Lung (tissue), 12 donors: ENCODE results near the gene GFRA1. TPM values are rescaled to one million over a fixed set of nuclear protein-coding genes. Genes with fewer than 3 reads are reported as not detected.

Source experiments
- ATAC-seq: fragments of 200-7000 bp; cut with Tn5 transposase; one replicate; pipeline ENCODE4 v1.9.1; 2020; ENCODE audit warnings: moderate number of reproducible peaks; ENCODE audit not compliant: insufficient read depth, low FRiP score
- DNase-seq, 3 donors: peaks; one replicate each; pipeline ENCODE4 v3.0.0-alpha.2; 2013 to 2017
- H3K27ac ChIP-seq, 2 donors: one replicate each; pipeline ENCODE4 v1.5.1; 2013; ENCODE audit warnings: mild to moderate bottlenecking in 2 of 2, moderate library complexity in 2 of 2, control low read depth in 1 of 2, inconsistent platforms in 1 of 2, low read depth in 1 of 2, low read length in 1 of 2
- H3K27me3 ChIP-seq, 3 donors: one replicate each; pipeline ENCODE4 v1.5.1; 2013; ENCODE audit warnings: low read length in 2 of 3; ENCODE audit not compliant: control insufficient read depth in 3 of 3, insufficient read depth in 3 of 3
- H3K36me3 ChIP-seq, 4 donors: one replicate each; pipeline ENCODE4 v1.5.1; 2013; ENCODE audit warnings: low read length in 4 of 4, mild to moderate bottlenecking in 1 of 4, moderate library complexity in 1 of 4; ENCODE audit not compliant: control insufficient read depth in 4 of 4, insufficient read depth in 4 of 4
- H3K4me1 ChIP-seq, 5 donors: one replicate each; pipeline ENCODE4 v1.5.1; 2013; ENCODE audit warnings: low read length in 5 of 5, mild to moderate bottlenecking in 2 of 5, moderate library complexity in 1 of 5; ENCODE audit not compliant: control insufficient read depth in 5 of 5, insufficient read depth in 5 of 5
- H3K4me3 ChIP-seq: one replicate; pipeline ENCODE4 v1.5.1; 2013; ENCODE audit warnings: mild to moderate bottlenecking, control low read depth, moderate library complexity
- H3K9ac ChIP-seq, 2 donors: one replicate each; pipeline ENCODE4 v1.5.1; 2013; ENCODE audit warnings: low read length in 2 of 2, control low read depth in 1 of 2; ENCODE audit not compliant: insufficient read depth in 1 of 2
- H3K9me3 ChIP-seq, 4 donors: one replicate each; pipeline ENCODE4 v1.5.1; 2013; ENCODE audit warnings: low read length in 3 of 4, mild to moderate bottlenecking in 1 of 4, moderate library complexity in 1 of 4; ENCODE audit not compliant: control insufficient read depth in 4 of 4, insufficient read depth in 3 of 4
- WGBS, 2 donors: extraction: QIAGEN DNeasy Blood & Tissue Kit; methylation state at CpG; one replicate each; pipeline ENCODE4 v1.1.7; 2013; 5-methylcytosine and 5-hydroxymethylcytosine counted together
- polyA plus RNA-seq, 2 donors: library from polyadenylated mRNA; stranded (reverse); fragments of 200-250 nt; gene quantifications; one replicate each; pipeline ENCODE4 v1.2.1, GENCODE V29; 2013
- total RNA-seq, 2 donors: library from RNA; depleted of rRNA in 1 of 2; stranded (reverse); fragments of >200 nt in 1 of 2; gene quantifications; one replicate each; pipeline ENCODE4 v1.2.1, GENCODE V29; 2014 to 2021
- TF ChIP-seq, protein P1 (sequence below): IDR thresholded peaks from 2 replicates; pipeline ENCODE4 v1.5.1; 2012; ENCODE audit warnings: mild to moderate bottlenecking; ENCODE audit errors: control extremely low read depth, extremely low read depth
- donor health status: control.
- donor health status: control.
- donor health status: Bipolar disorder and iron deficiency.
- donor health status: healthy.
- donor health status: DM: yes; HTN: yes; CAD: no.

Gene GFRA1
- total and polyA plus RNA-seq, 4 donors: 0.51 to 30.4 (median 1.4) TPM

GRCh38 chr10:116306847-116307246 lies 33.8 kb upstream of the GFRA1 start:
- H3K36me3 ChIP-seq: no peaks in the 10 kb centered on the region
- no peaks in the 10 kb centered on the region for H3K4me1 ChIP-seq
- no peak overlapping the region for H3K27ac ChIP-seq
- DNase-seq (no peak), ATAC-seq (no peak)
- H3K9ac ChIP-seq: no peak overlapping the region
- TF ChIP-seq, protein P1, sequence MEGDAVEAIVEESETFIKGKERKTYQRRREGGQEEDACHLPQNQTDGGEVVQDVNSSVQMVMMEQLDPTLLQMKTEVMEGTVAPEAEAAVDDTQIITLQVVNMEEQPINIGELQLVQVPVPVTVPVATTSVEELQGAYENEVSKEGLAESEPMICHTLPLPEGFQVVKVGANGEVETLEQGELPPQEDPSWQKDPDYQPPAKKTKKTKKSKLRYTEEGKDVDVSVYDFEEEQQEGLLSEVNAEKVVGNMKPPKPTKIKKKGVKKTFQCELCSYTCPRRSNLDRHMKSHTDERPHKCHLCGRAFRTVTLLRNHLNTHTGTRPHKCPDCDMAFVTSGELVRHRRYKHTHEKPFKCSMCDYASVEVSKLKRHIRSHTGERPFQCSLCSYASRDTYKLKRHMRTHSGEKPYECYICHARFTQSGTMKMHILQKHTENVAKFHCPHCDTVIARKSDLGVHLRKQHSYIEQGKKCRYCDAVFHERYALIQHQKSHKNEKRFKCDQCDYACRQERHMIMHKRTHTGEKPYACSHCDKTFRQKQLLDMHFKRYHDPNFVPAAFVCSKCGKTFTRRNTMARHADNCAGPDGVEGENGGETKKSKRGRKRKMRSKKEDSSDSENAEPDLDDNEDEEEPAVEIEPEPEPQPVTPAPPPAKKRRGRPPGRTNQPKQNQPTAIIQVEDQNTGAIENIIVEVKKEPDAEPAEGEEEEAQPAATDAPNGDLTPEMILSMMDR: no peak
- no peak overlapping the region for H3K4me3 ChIP-seq
- H3K9me3 ChIP-seq: peaks cover 0 to 2% (median 0%) of the 10 kb centered on the region in 4 donors
- no peaks in the 10 kb centered on the region for H3K27me3 ChIP-seq
- 77 to 86% methylated on average over 2 of the region's 2 CpGs for WGBS, 2 donors

DNA sequence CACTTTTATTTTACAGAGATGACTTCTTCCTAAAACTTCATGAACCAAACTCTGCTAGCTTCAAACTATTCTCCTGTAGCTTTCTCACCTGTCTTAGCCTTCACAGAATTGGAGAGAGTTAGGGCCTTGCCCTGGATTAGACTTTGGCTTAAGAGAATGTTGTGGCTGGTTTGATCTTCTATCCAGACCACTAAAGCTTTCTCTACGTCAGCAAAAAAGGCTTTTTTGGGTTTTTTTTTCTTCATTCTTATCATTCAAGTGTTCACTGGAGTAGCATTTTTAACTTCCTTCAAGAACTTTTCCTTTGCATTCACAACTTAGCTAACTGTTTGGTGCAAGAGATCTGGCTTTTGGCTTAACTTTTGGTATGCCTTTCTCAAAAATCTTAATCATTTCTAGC lies 31.9 kb upstream of the GFRA1 start:
- no peak for DNase-seq
- H3K36me3 ChIP-seq: no peaks in the 10 kb centered on the region
- no peaks in the 10 kb centered on the region for H3K4me1 ChIP-seq
- H3K9ac ChIP-seq: no peak overlapping the region
- 66 to 75% methylated on average over 1 of the region's 1 CpG for WGBS, 2 donors
- no peak overlapping the region for H3K4me3 ChIP-seq
- H3K27me3 ChIP-seq: no peaks in the 10 kb centered on the region
- no peak for ATAC-seq
- TF ChIP-seq, protein P1: no peak
- no peak overlapping the region for H3K27ac ChIP-seq
- H3K9me3 ChIP-seq: peaks cover 0 to 2% (median 0%) of the 10 kb centered on the region in 4 donors

- no peaks in the 10 kb centered on the region for H3K4me1 ChIP-seq
- peaks cover 0 to 2% (median 0%) of the 10 kb centered on the region in 4 donors for H3K9me3 ChIP-seq
- H3K27me3 ChIP-seq: no peaks in the 10 kb centered on the region
- ATAC-seq (no peak), DNase-seq (peak in 1 of 3 donors; percentile 29)
- no peaks in the 10 kb centered on the region for H3K36me3 ChIP-seq
- TF ChIP-seq, protein P1: no peak
- H3K4me3 ChIP-seq: no peak overlapping the region
- 74 to 85% methylated on average over 1 of the region's 1 CpG for WGBS, 2 donors
- H3K27ac ChIP-seq: no peak overlapping the region
- no peak overlapping the region for H3K9ac ChIP-seq
Observed at GRCh38 chr10:116300542-116300941, 27.5 kb upstream of the GFRA1 start.

DNA sequence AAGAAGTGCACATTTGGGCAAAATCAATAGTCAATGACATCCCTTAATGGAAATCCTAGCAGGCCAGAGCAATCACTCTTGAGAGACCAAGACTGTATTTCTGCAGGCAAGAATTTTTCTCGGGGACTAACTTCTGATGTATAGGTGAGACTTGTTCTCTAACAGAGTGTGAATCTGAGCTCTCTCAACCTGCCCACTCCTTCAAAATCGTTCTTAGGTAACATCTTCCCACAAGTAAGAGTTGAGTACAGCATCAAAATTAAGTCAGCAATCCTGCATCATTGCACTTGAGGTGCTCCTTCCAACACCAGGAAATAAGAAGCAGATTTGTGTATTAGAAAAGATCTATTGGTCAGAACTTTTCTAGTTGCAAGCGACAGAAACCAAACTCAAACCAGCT lies 25.6 kb upstream of the GFRA1 start:
- no peak overlapping the region for H3K4me3 ChIP-seq
- H3K9me3 ChIP-seq: no peaks in the 10 kb centered on the region
- no peak overlapping the region for H3K27ac ChIP-seq
- TF ChIP-seq, protein P1: no peak
- WGBS, 2 donors: 80 to 89% methylated on average over 3 of the region's 3 CpGs
- no peak overlapping the region for H3K9ac ChIP-seq
- no peaks in the 10 kb centered on the region for H3K36me3 ChIP-seq
- DNase-seq (no peak), ATAC-seq (no peak)
- no peaks in the 10 kb centered on the region for H3K4me1 ChIP-seq
- H3K27me3 ChIP-seq: no peaks in the 10 kb centered on the region
